Astrocyte (in vitro differentiated cells and primary cell): ENCODE results near the gene ITPK1. TPM values are rescaled to one million over a fixed set of nuclear protein-coding genes. Genes with fewer than 3 reads are reported as not detected.

ENCODE experiments used
- DNase-seq: peaks from one replicate; pipeline ENCODE4 v3.0.0-alpha.2; 2010; ENCODE audit warnings: low read depth
- FAIRE-seq: peaks from 2 replicates; lab custom pipeline; 2011; peaks lifted over from hg19 to GRCh38; lab: Jason Lieb, UNC
- H2AFZ ChIP-seq: 2 replicates; pipeline ENCODE4 v1.6.0; 2012; ENCODE audit warnings: low read depth, low read length, inconsistent platforms
- H3K27ac ChIP-seq: 2 replicates; pipeline ENCODE4 v1.5.1; 2011; ENCODE audit warnings: low read depth, low read length, inconsistent platforms
- H3K27me3 ChIP-seq: 2 replicates; pipeline ENCODE4 v1.6.0; 2011; ENCODE audit warnings: low read length, inconsistent platforms; ENCODE audit not compliant: insufficient read depth
- H3K36me3 ChIP-seq: 2 replicates; pipeline ENCODE4 v1.5.1; 2011; ENCODE audit warnings: low read length, inconsistent platforms; ENCODE audit not compliant: insufficient read depth
- H3K4me1 ChIP-seq: 2 replicates; pipeline ENCODE4 v1.5.1; 2011; ENCODE audit warnings: low read length, inconsistent platforms; ENCODE audit not compliant: insufficient read depth
- H3K4me2 ChIP-seq: 2 replicates; pipeline ENCODE4 v1.6.0; 2012; ENCODE audit warnings: low read length, inconsistent platforms
- H3K4me3 ChIP-seq: 2 replicates; pipeline ENCODE4 v1.5.1; 2011; ENCODE audit warnings: low read depth, mild to moderate bottlenecking, low read length, inconsistent platforms; ENCODE audit not compliant: insufficient read depth
- H3K79me2 ChIP-seq: 2 replicates; pipeline ENCODE4 v1.6.0; 2012; ENCODE audit warnings: mild to moderate bottlenecking, low read length, inconsistent platforms; ENCODE audit not compliant: insufficient read depth
- H3K9ac ChIP-seq: 2 replicates; pipeline ENCODE4 v1.6.0; 2012; ENCODE audit warnings: mild to moderate bottlenecking, low read length, inconsistent platforms
- H3K9me3 ChIP-seq: 2 replicates; pipeline ENCODE4 v1.5.1; 2012; ENCODE audit warnings: low read depth, mild to moderate bottlenecking, low read length, inconsistent platforms; ENCODE audit not compliant: insufficient read depth
- H4K20me1 ChIP-seq: 2 replicates; pipeline ENCODE4 v1.6.0; 2012; ENCODE audit warnings: low read length, inconsistent platforms; ENCODE audit not compliant: insufficient read depth
- H3K27ac Mint-ChIP-seq: one replicate; pipeline ENCODE4 v1.8.0; 2021; ENCODE audit warnings: mild to moderate bottlenecking, mixed read lengths; ENCODE audit not compliant: unreplicated experiment
- H3K27me3 Mint-ChIP-seq: one replicate; pipeline ENCODE4 v1.8.0; 2021; ENCODE audit warnings: low read depth, mixed read lengths; ENCODE audit not compliant: unreplicated experiment
- H3K36me3 Mint-ChIP-seq: one replicate; pipeline ENCODE4 v1.8.0; 2021; ENCODE audit warnings: low read depth, mixed read lengths; ENCODE audit not compliant: unreplicated experiment
- H3K4me1 Mint-ChIP-seq: one replicate; pipeline ENCODE4 v1.8.0; 2021; ENCODE audit warnings: low read depth, mixed read lengths; ENCODE audit not compliant: unreplicated experiment
- H3K4me3 Mint-ChIP-seq: one replicate; pipeline ENCODE4 v1.8.0; 2021; ENCODE audit warnings: mild to moderate bottlenecking, moderate library complexity, mixed read lengths; ENCODE audit not compliant: unreplicated experiment
- H3K9me3 Mint-ChIP-seq: one replicate; pipeline ENCODE4 v1.8.0; 2021; ENCODE audit warnings: mild to moderate bottlenecking, mixed read lengths; ENCODE audit not compliant: unreplicated experiment
- CTCF ChIP-seq: IDR thresholded peaks from 2 replicates; pipeline ENCODE4 v1.5.1; 2011; ENCODE audit warnings: low read depth, mild to moderate bottlenecking, inconsistent platforms, low read length, moderate library complexity; ENCODE audit not compliant: insufficient read depth
- EZH2 ChIP-seq: IDR thresholded peaks from 2 replicates; pipeline ENCODE4 v1.6.1; 2012; ENCODE audit warnings: mild to moderate bottlenecking, low read length, inconsistent platforms; ENCODE audit not compliant: insufficient read depth
- total RNA-seq: library from RNA; stranded (reverse); gene quantifications from 2 replicates; pipeline ENCODE4 v1.2.1, GENCODE V29; 2021

The ITPK1 gene
- total RNA-seq, 1 donor from 2014 or later, result 13.0 TPM

- DNase-seq (no peak), FAIRE-seq (no peak)
- Histone ChIP-seq H2AFZ (no peak overlapping the region), H3K9ac (no peak overlapping the region), H3K27ac (no peak overlapping the region), H3K36me3 (no peaks in the 10 kb centered on the region), H3K9me3 (no peaks in the 10 kb centered on the region), H4K20me1 (peaks cover 60% of the 10 kb centered on the region), H3K79me2 (no peaks in the 10 kb centered on the region), H3K4me1 (peaks cover 15% of the 10 kb centered on the region), H3K4me2 (no peak overlapping the region), H3K27me3 (no peaks in the 10 kb centered on the region), H3K4me3 (no peak overlapping the region)
- H3K27ac Mint-ChIP-seq, result no peak overlapping the region
- TF ChIP-seq CTCF (no peak), EZH2 (no peak)
- peaks cover 40% of the 10 kb centered on the region for H3K27me3 Mint-ChIP-seq
- H3K9me3 Mint-ChIP-seq, result no peaks in the 10 kb centered on the region
- peak overlapping the region; percentile 1 for H3K4me3 Mint-ChIP-seq
- no peaks in the 10 kb centered on the region for H3K36me3 Mint-ChIP-seq
- peaks cover 14% of the 10 kb centered on the region for H3K4me1 Mint-ChIP-seq
These were observed 33.1 kb downstream of the ITPK1 start for GRCh38 chr14:93082576-93083001.

GRCh38 chr14:93081876-93082570, 33.7 kb downstream of the ITPK1 start:
- DNase-seq (no peak), FAIRE-seq (no peak)
- H3K36me3 Mint-ChIP-seq, result no peaks in the 10 kb centered on the region
- H3K9me3 Mint-ChIP-seq, result no peaks in the 10 kb centered on the region
- no peak overlapping the region for H2AFZ ChIP-seq
- no peak overlapping the region for H3K4me2 ChIP-seq
- H3K79me2 ChIP-seq, result no peaks in the 10 kb centered on the region
- H3K36me3 ChIP-seq, result no peaks in the 10 kb centered on the region
- no peak overlapping the region for H3K9ac ChIP-seq
- no peak overlapping the region for H3K4me3 Mint-ChIP-seq
- H4K20me1 ChIP-seq, result peaks cover 58% of the 10 kb centered on the region
- no peaks in the 10 kb centered on the region for H3K27me3 ChIP-seq
- H3K27ac ChIP-seq, result no peak overlapping the region
- H3K4me3 ChIP-seq, result no peak overlapping the region
- H3K4me1 Mint-ChIP-seq, result peaks cover 14% of the 10 kb centered on the region
- H3K27me3 Mint-ChIP-seq, result peaks cover 42% of the 10 kb centered on the region
- no peak for TF ChIP-seq CTCF
- TF ChIP-seq EZH2, result no peak
- H3K9me3 ChIP-seq, result no peaks in the 10 kb centered on the region
- no peak overlapping the region for H3K27ac Mint-ChIP-seq
- H3K4me1 ChIP-seq, result peaks cover 15% of the 10 kb centered on the region

GRCh38 chr14:93079865-93080403, 35.8 kb downstream of the ITPK1 start:
- H2AFZ ChIP-seq, result no peak overlapping the region
- no peak for FAIRE-seq
- no peaks in the 10 kb centered on the region for H3K36me3 ChIP-seq
- Mint-ChIP-seq H3K27me3 (peaks cover 54% of the 10 kb centered on the region), H3K36me3 (no peaks in the 10 kb centered on the region), H3K4me3 (no peak overlapping the region), H3K27ac (no peak overlapping the region), H3K9me3 (no peaks in the 10 kb centered on the region), H3K4me1 (peaks cover 3% of the 10 kb centered on the region)
- H3K4me1 ChIP-seq, result peaks cover 6% of the 10 kb centered on the region
- no peak for TF ChIP-seq EZH2
- TF ChIP-seq CTCF, result no peak
- no peak overlapping the region for H3K4me3 ChIP-seq
- peaks cover 60% of the 10 kb centered on the region for H4K20me1 ChIP-seq
- no peaks in the 10 kb centered on the region for H3K9me3 ChIP-seq
- H3K27ac ChIP-seq, result no peak overlapping the region
- no peaks in the 10 kb centered on the region for H3K79me2 ChIP-seq
- H3K9ac ChIP-seq, result no peak overlapping the region
- no peak for DNase-seq
- no peaks in the 10 kb centered on the region for H3K27me3 ChIP-seq
- no peak overlapping the region for H3K4me2 ChIP-seq
